GM06990 (cell line): ENCODE measurements around the gene DYNAP.

Experiments
- DNase-seq: peaks from one replicate; pipeline ENCODE4 v3.0.0-alpha.2; 2011; ENCODE audit not compliant: insufficient read length; ENCODE audit errors: extremely low read depth
- H3K27me3 ChIP-seq: replicated peaks from 2 replicates; pipeline ENCODE4 v1.6.0; 2011; ENCODE audit warnings: low read length; ENCODE audit not compliant: control insufficient read depth, insufficient read depth
- H3K36me3 ChIP-seq: 2 replicates; pipeline ENCODE4 v1.5.1; 2011; ENCODE audit warnings: low read length; ENCODE audit not compliant: control insufficient read depth, insufficient read depth
- H3K4me3 ChIP-seq: replicated peaks from 2 replicates; pipeline ENCODE4 v1.5.1; 2011; ENCODE audit warnings: low read depth, mild to moderate bottlenecking, control low read depth, low read length
- CTCF ChIP-seq: IDR thresholded peaks from 2 replicates; pipeline ENCODE4 v1.5.1; 2011; ENCODE audit warnings: low read length, control low read depth, mild to moderate bottlenecking, inconsistent platforms; ENCODE audit not compliant: insufficient read depth, poor library complexity, severe bottlenecking

DYNAP gene

GRCh38 chr18:54561706-54562267, 29.3 kb upstream of the DYNAP start:
- no peak for DNase-seq
- Histone ChIP-seq H3K4me3 (no peak overlapping the region), H3K36me3 (no peaks in the 10 kb centered on the region), H3K27me3 (no peaks in the 10 kb centered on the region)
- TF ChIP-seq CTCF = no peak

- no peaks in the 10 kb centered on the region for H3K27me3 ChIP-seq
- no peak for TF ChIP-seq CTCF
- no peaks in the 10 kb centered on the region for H3K36me3 ChIP-seq
- DNase-seq = no peak
- no peak overlapping the region for H3K4me3 ChIP-seq
These were observed 10.8 kb upstream of the DYNAP start for GRCh38 chr18:54580202-54580729.

GRCh38 chr18:54584065-54584464, 7.0 kb upstream of the DYNAP start:
- DNase-seq = no peak
- no peak for TF ChIP-seq CTCF
- Histone ChIP-seq H3K36me3 (no peaks in the 10 kb centered on the region), H3K27me3 (no peaks in the 10 kb centered on the region), H3K4me3 (no peak overlapping the region)

GRCh38 chr18:54585743-54586142, 5.3 kb upstream of the DYNAP start:
- no peak for TF ChIP-seq CTCF
- Histone ChIP-seq H3K36me3 (no peaks in the 10 kb centered on the region), H3K27me3 (no peaks in the 10 kb centered on the region), H3K4me3 (no peak overlapping the region)
- no peak for DNase-seq

GRCh38 chr18:54604211-54604610, 13.2 kb downstream of the DYNAP start:
- DNase-seq = no peak
- no peak for TF ChIP-seq CTCF
- H3K27me3 ChIP-seq = no peaks in the 10 kb centered on the region
- no peak overlapping the region for H3K4me3 ChIP-seq
- no peaks in the 10 kb centered on the region for H3K36me3 ChIP-seq

- Histone ChIP-seq H3K36me3 (no peaks in the 10 kb centered on the region), H3K4me3 (no peak overlapping the region), H3K27me3 (no peaks in the 10 kb centered on the region)
- DNase-seq = no peak
- no peak for TF ChIP-seq CTCF
These were observed 15.8 kb downstream of the DYNAP start for GRCh38 chr18:54606835-54607212.
